Left lobe of liver (tissue), 2 donors: ENCODE results near the gene AKAP13. TPM values are rescaled to one million over a fixed set of nuclear protein-coding genes. Genes with fewer than 3 reads are reported as not detected.

Source experiments
- ATAC-seq: fragments of 200-7000 bp; cut with Tn5 transposase; one replicate; pipeline ENCODE4 v1.9.1; 2020; ENCODE audit warnings: mild to moderate bottlenecking, moderate library complexity
- DNase-seq: peaks from one replicate; pipeline ENCODE4 v3.0.0-alpha.2; 2020; ENCODE audit warnings: low spot score
- total RNA-seq: library from RNA; stranded (reverse); gene quantifications from one replicate; pipeline ENCODE4 v1.2.1, GENCODE V29; 2021
- donor health status: DM: no; HTN: no; CAD: no; lungs with moderate emphysema.
- donor health status: DM: no; HTN: yes; CAD: no.

AKAP13 gene
- total RNA-seq, 1 donor from 2014 or later = 60.5 TPM

- DNase-seq (no peak), ATAC-seq (peak; percentile 56)
Observed at GRCh38 chr15:85404918-85405866, 24.8 kb downstream of the AKAP13 start.

- no peak for ATAC-seq
- no peak for DNase-seq
Observed at GRCh38 chr15:85406916-85407315, 26.5 kb downstream of the AKAP13 start.

- DNase-seq (no peak), ATAC-seq (peak; percentile 35)
Observed at GRCh38 chr15:85407421-85408269, 27.2 kb downstream of the AKAP13 start.

GRCh38 chr15:85408270-85408746 lies 27.9 kb downstream of the AKAP13 start:
- ATAC-seq (no peak), DNase-seq (no peak)

GRCh38 chr15:85412066-85412465 lies 31.7 kb downstream of the AKAP13 start:
- no peak for ATAC-seq
- no peak for DNase-seq

GRCh38 chr15:85412956-85413854 lies 32.8 kb downstream of the AKAP13 start:
- peak; percentile 59 for DNase-seq
- peak; percentile 94 for ATAC-seq

GRCh38 chr15:85414037-85414436 lies 33.6 kb downstream of the AKAP13 start:
- ATAC-seq = no peak
- DNase-seq = no peak

- ATAC-seq (no peak), DNase-seq (no peak)
Observed at GRCh38 chr15:85414495-85414894, 34.1 kb downstream of the AKAP13 start.

- DNase-seq (no peak), ATAC-seq (no peak)
Observed at GRCh38 chr15:85414991-85415390, 34.6 kb downstream of the AKAP13 start.

- ATAC-seq = no peak
- DNase-seq = no peak
Observed at GRCh38 chr15:85415783-85416182, 35.4 kb downstream of the AKAP13 start.

GRCh38 chr15:85417276-85417675 lies 36.9 kb downstream of the AKAP13 start:
- no peak for DNase-seq
- ATAC-seq = no peak

GRCh38 chr15:85419161-85419560 lies 38.8 kb downstream of the AKAP13 start:
- DNase-seq (no peak), ATAC-seq (no peak)

- DNase-seq (no peak), ATAC-seq (peak; percentile 52)
Observed at GRCh38 chr15:85421116-85421925, 40.9 kb downstream of the AKAP13 start.

GRCh38 chr15:85422607-85423006 lies 42.2 kb downstream of the AKAP13 start:
- DNase-seq (no peak), ATAC-seq (no peak)

GRCh38 chr15:85423256-85423655 lies 42.9 kb downstream of the AKAP13 start:
- DNase-seq = no peak
- ATAC-seq = no peak

- ATAC-seq (no peak), DNase-seq (no peak)
Observed at GRCh38 chr15:85424154-85424553, 43.8 kb downstream of the AKAP13 start.

- ATAC-seq (no peak), DNase-seq (no peak)
Observed at GRCh38 chr15:85426481-85426880, 46.1 kb downstream of the AKAP13 start.

- DNase-seq (no peak), ATAC-seq (peak; percentile 57)
Observed at GRCh38 chr15:85427286-85428028, 47.1 kb downstream of the AKAP13 start.

GRCh38 chr15:85429522-85429921 lies 49.1 kb downstream of the AKAP13 start:
- DNase-seq (no peak), ATAC-seq (no peak)
